Vagina (tissue), 2 donors: Measurements from ENCODE around the gene INTS1. TPM values are rescaled to one million over a fixed set of nuclear protein-coding genes. Genes with fewer than 3 reads are reported as not detected.
A peak's percentile ranks its signal among the peaks of the same experiment; 100 is the strongest.

Experiments
- DNase-seq, 2 donors: peaks; one replicate each; pipeline ENCODE4 v3.0.0-alpha.2; 2017; ENCODE audit errors: extremely low spot score in 2 of 2
- H3K27ac ChIP-seq: fragments of 200-600 bp; sonication (generic); one replicate; pipeline ENCODE4 v1.5.1; 2019
- H3K27me3 ChIP-seq: fragments of 200-600 bp; sonication (generic); one replicate; pipeline ENCODE4 v1.5.1; 2019
- H3K36me3 ChIP-seq, 2 donors: fragments of 200-600 bp; sonication (generic); one replicate each; pipeline ENCODE4 v1.5.1; 2017 to 2019
- H3K4me1 ChIP-seq: fragments of 200-600 bp; sonication (generic); one replicate; pipeline ENCODE4 v1.5.1; 2019
- H3K4me3 ChIP-seq, 2 donors: fragments of 200-600 bp; sonication (generic); 1 replicate in 1 of 2; 2 replicates in 1 of 2; pipeline ENCODE4 v1.5.1; 2016 to 2019
- H3K9me3 ChIP-seq: fragments of 200-600 bp; sonication (generic); one replicate; pipeline ENCODE4 v1.5.1; 2019
- CTCF ChIP-seq, 3 experiments: fragments of 450-650 bp in 2 of 3; fragments of 200-600 bp in 1 of 3; sonication (generic) in 1 of 3; IDR thresholded peaks; one replicate each; pipeline ENCODE4 v1.5.1; 2017 to 2019; ENCODE audit warnings: antibody characterized with exemption in 3 of 3, mild to moderate bottlenecking in 2 of 3, moderate library complexity in 2 of 3
- POLR2A ChIP-seq, 2 donors: fragments of 450-650 bp; IDR thresholded peaks; one replicate each; pipeline ENCODE4 v1.6.1; 2017; ENCODE audit warnings: antibody characterized with exemption in 2 of 2, mild to moderate bottlenecking in 2 of 2, moderate library complexity in 2 of 2
- POLR2AphosphoS5 ChIP-seq, 2 donors: sonication (generic); formaldehyde crosslinking; IDR thresholded peaks; one replicate each; pipeline ENCODE4 v1.9.0; 2017; ENCODE audit warnings: antibody characterized with exemption in 2 of 2, mild to moderate bottlenecking in 2 of 2, low read depth in 1 of 2; ENCODE audit not compliant: insufficient read depth in 1 of 2
- intact Hi-C: fragments of 100-400 bp; cut with DNase I; formaldehyde crosslinking; loops from one replicate; pipeline ENCODE4 v1.15.1; 2023
- total RNA-seq: library from RNA; depleted of rRNA; stranded (reverse); fragments of >200 nt; gene quantifications from one replicate; pipeline ENCODE4 v1.2.3, GENCODE V29; 2016

INTS1 gene
- total RNA-seq, 1 donor from 2014 or later = 67.3 TPM

- TF ChIP-seq CTCF (IDR thresholded peaks at IDR 0.05) (no peak), POLR2AphosphoS5 (IDR thresholded peaks at IDR 0.05; ENCODE audit: insufficient read depth in 1 of 2, low read depth in 1 of 2) (no peak), POLR2A (IDR thresholded peaks at IDR 0.05) (no peak)
- Histone ChIP-seq H3K27ac (no peak overlapping the region), H3K36me3 (no peaks in the 10 kb centered on the region), H3K9me3 (no peaks in the 10 kb centered on the region), H3K4me1 (peaks cover 19% of the 10 kb centered on the region), H3K27me3 (no peaks in the 10 kb centered on the region), H3K4me3 (no peak overlapping the region)
- DNase-seq = no peak
- intact Hi-C loops = loop anchor here (10.0 kb wide), 1 partner anchor 56 kb away; no protein-coding TSS in a partner anchor
Observed at GRCh38 chr7:1509226-1509625, 5.0 kb upstream of the INTS1 start.

- intact Hi-C loops = loop anchor here (10.0 kb wide), 1 partner anchor 56 kb away; no protein-coding TSS in a partner anchor
- DNase-seq = no peak
- peaks cover 15% of the 10 kb centered on the region for H3K4me1 ChIP-seq
- no peak overlapping the region for H3K27ac ChIP-seq
- H3K4me3 ChIP-seq = no peak overlapping the region
- no peaks in the 10 kb centered on the region for H3K9me3 ChIP-seq
- no peaks in the 10 kb centered on the region for H3K36me3 ChIP-seq
- TF ChIP-seq POLR2A (IDR thresholded peaks at IDR 0.05) (no peak), CTCF (IDR thresholded peaks at IDR 0.05) (no peak), POLR2AphosphoS5 (IDR thresholded peaks at IDR 0.05; ENCODE audit: insufficient read depth in 1 of 2, low read depth in 1 of 2) (no peak)
- H3K27me3 ChIP-seq = no peaks in the 10 kb centered on the region
Observed at GRCh38 chr7:1508277-1508758, 4.1 kb upstream of the INTS1 start.

- Histone ChIP-seq H3K27me3 (no peaks in the 10 kb centered on the region), H3K4me3 (no peak overlapping the region), H3K9me3 (no peaks in the 10 kb centered on the region), H3K36me3 (peaks cover 0 to 18% of the 10 kb centered on the region in 2 donors), H3K27ac (no peak overlapping the region), H3K4me1 (peaks cover 26% of the 10 kb centered on the region)
- intact Hi-C loops = loop anchor here (10.0 kb wide), 1 partner anchor 59 kb away; no protein-coding TSS in a partner anchor
- no peak for TF ChIP-seq POLR2AphosphoS5 (IDR thresholded peaks at IDR 0.05; ENCODE audit: insufficient read depth in 1 of 2, low read depth in 1 of 2)
- no peak for TF ChIP-seq POLR2A (IDR thresholded peaks at IDR 0.05)
- no peak for TF ChIP-seq CTCF (IDR thresholded peaks at IDR 0.05)
- DNase-seq = no peak
Observed at GRCh38 chr7:1505731-1506550, 1.8 kb upstream of the INTS1 start.

- Histone ChIP-seq H3K27me3 (no peaks in the 10 kb centered on the region), H3K9me3 (no peaks in the 10 kb centered on the region), H3K4me3 (peak overlapping the region; percentile 82 to 84), H3K36me3 (peaks cover 4 to 39% of the 10 kb centered on the region in 2 donors), H3K4me1 (peaks cover 26% of the 10 kb centered on the region), H3K27ac (peak overlapping the region; percentile 37)
- TF ChIP-seq POLR2AphosphoS5 (IDR thresholded peaks at IDR 0.05; ENCODE audit: insufficient read depth in 1 of 2, low read depth in 1 of 2) = no peak
- TF ChIP-seq POLR2A (IDR thresholded peaks at IDR 0.05) = no peak
- TF ChIP-seq CTCF (IDR thresholded peaks at IDR 0.05) = no peak
- intact Hi-C loops = loop anchor here (10.0 kb wide), 1 partner anchor 61 kb away; no protein-coding TSS in a partner anchor
- no peak for DNase-seq
Observed at GRCh38 chr7:1503390-1503789, 799 bp downstream of the INTS1 start.

GRCh38 chr7:1502845-1503244 is 1.3 kb downstream of the INTS1 start:
- no peak for TF ChIP-seq POLR2AphosphoS5 (IDR thresholded peaks at IDR 0.05; ENCODE audit: insufficient read depth in 1 of 2, low read depth in 1 of 2)
- no peak for TF ChIP-seq POLR2A (IDR thresholded peaks at IDR 0.05)
- no peak for TF ChIP-seq CTCF (IDR thresholded peaks at IDR 0.05)
- intact Hi-C loops = loop anchor here (10.0 kb wide), 1 partner anchor 62 kb away; no protein-coding TSS in a partner anchor
- H3K9me3 ChIP-seq = no peaks in the 10 kb centered on the region
- H3K4me1 ChIP-seq = peaks cover 26% of the 10 kb centered on the region
- peaks cover 4 to 39% of the 10 kb centered on the region in 2 donors for H3K36me3 ChIP-seq
- H3K4me3 ChIP-seq = peak overlapping the region in 1 of 2 donors; percentile 84
- H3K27me3 ChIP-seq = no peaks in the 10 kb centered on the region
- H3K27ac ChIP-seq = no peak overlapping the region
- no peak for DNase-seq
